Renal pelvis (tissue), 4 donors: ENCODE results near the gene ETAA1. TPM values are rescaled to one million over a fixed set of nuclear protein-coding genes. Genes with fewer than 3 reads are reported as not detected.

Experiments used
- DNase-seq: peaks from one replicate; pipeline ENCODE4 v3.0.0-alpha.2; 2013
- polyA plus RNA-seq, 3 donors: library from polyadenylated mRNA; unstranded; fragments of 120-200 nt; gene quantifications; one replicate each; pipeline ENCODE4 v1.2.1, GENCODE V29; 2013; ENCODE audit not compliant: insufficient read length in 3 of 3

ETAA1 gene
- polyA plus RNA-seq, 3 donors, result 22.3 to 27.9 (median 25.9) TPM

DNA sequence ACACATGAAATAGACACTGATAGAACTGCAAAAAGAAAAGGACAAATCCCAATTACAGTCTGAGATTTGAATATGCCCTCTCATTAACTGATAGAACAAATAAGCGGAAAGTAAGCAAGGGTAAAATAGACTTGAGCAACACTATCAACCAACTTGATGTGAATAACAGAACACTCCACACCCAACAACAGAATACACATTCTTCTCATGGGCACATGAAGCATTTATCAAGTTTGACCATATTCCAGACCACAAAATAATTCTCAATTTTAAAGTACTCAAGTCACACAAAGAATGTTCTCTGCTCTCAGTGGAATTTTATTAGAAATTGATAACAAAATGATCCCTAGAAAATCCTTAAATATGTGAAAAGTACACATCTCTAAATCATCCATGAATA lies 19.0 kb downstream of the ETAA1 start:
- no peak for DNase-seq

DNA sequence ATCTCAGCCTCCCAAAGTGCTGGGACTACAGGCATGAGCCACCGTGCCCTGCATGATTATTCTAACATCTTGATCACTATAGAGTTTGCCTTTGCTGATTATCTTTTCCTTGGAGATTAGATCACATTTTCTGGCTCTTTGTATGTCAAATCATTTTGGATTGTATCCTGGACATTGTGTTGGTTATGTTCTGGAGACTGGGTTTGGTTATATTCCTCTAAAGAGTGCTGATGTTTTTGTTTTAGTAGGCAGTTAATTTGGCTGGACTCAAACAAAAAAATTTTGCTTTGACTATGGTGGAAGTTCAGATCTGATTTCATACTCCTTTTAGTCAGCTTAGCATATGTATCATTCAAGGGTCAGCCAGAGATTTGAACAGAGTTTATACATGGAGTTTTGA lies 26.4 kb downstream of the ETAA1 start:
- no peak for DNase-seq

DNA sequence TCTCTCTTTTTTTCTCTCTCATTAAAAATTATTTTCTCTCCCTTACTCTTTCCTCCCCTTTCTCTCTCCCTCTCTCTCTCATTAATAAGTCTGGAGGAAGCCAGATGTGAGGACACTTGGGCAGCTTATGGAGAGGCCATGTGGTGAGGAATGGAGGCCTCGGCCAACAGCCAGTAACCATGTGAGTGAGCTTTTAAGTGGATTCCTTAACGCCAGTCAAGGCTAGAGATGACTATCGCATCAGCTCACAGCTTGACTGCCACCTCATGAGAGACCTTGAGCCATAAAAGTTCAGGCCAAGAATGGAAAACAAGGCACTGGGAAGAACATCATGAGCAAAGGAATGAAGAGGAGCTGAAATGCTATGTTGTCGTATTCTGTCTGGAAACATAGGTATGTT lies 39.1 kb downstream of the ETAA1 start:
- DNase-seq, result no peak

DNA sequence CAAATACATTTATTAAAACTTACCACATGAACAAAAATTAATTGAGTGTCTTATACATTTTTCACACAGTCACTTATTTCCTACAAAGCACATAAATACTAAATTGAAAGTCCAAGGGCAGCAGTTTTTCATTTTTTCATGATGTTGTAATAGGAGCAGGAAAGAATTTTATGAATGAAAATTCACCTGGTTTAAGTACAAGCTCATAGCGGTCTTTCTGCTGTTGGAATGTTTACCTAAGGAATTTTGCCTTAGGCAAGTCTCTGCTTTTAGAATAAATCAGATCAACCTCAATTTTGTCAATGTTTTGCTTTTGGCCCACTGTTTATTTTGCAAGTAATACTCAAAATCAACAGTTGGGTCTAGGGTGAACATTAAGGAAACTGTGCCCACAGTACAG lies 40.0 kb downstream of the ETAA1 start:
- DNase-seq, result no peak

DNA sequence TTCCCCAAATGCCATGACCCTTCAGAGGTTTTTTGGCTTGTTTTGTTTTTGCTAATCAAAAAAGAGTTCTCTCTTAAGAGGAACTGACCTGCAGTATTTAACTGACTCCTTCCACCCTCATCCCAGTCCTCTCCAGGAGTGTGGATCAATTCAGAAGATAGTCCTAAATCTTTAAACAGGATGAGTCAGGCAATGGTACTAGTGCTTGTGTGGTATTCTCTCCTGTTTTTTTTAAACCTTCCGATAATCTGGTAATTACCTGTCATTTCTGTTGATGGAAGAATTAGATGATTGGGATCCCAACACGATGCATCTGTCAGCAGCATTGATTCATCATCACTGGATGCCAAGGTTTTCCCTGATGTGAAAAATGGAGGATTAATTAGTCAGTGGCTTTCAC lies 41.2 kb downstream of the ETAA1 start:
- DNase-seq, result no peak

DNA sequence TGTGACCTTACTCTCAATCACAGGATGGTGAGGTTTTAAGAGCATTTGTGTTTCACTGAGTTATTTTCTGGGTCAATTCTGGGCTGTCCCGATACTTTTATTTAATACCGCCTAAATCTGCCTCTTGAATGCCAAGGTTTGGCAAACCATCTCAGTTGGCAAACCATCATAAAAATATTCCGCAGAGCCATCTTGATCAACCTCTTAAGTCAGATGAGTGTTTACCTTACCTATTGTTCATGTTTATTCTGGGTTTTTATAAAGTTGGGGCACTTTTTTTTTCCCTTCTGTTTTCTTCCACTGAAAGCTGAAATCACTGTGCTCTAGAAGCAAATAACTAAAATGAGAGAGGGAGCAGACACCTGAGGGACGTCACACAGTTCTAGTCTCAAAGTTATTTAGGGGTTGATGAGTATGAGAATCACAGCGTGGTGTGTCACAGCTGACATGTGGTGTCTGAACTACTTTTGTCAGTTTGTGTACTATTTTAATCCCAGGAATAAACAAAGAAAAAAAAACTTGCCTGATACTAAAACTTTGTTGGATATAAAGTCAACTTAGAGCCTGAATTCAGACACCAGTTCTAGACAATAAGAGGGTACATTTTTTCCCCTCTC lies 48.6 kb downstream of the ETAA1 start:
- DNase-seq, result no peak

DNA sequence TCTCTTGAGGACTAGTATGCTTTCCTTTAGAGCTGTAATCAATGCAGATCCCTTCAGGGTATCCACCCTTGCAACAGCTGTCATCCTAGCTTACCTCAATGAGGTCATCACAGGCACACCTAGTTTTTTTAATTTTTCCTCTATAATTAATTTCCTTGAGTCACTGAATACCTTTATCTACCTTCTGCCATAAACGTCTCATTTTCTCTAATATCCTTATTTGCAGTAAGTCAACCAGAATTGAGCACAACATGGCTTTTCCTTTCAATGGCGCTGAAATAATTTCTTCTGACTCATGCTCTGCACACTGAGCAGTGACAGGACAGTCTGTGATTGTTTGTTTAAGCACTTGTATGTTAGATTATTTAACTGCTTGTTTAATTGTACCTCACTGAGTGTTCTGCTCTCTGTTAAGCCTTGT lies 49.4 kb downstream of the ETAA1 start:
- no peak for DNase-seq

DNA sequence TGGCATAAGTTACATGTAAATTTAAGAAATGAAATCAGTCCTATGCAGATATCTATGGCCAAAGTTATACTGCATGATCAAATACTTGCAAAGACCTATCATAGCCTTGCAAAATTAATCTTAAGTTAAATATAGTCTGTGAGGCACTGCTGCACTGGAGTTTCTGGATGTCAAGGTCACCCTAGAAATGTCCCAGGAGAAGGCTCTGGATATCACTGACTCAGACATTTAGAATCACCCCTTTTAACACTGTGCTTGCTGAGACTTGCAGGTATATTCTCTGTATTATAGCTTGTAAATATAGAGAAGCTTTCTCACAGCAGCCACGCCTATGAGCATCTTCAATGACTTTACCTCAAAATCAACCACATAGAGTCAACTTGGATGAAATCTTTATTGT lies 51.5 kb downstream of the ETAA1 start:
- DNase-seq, result no peak

DNA sequence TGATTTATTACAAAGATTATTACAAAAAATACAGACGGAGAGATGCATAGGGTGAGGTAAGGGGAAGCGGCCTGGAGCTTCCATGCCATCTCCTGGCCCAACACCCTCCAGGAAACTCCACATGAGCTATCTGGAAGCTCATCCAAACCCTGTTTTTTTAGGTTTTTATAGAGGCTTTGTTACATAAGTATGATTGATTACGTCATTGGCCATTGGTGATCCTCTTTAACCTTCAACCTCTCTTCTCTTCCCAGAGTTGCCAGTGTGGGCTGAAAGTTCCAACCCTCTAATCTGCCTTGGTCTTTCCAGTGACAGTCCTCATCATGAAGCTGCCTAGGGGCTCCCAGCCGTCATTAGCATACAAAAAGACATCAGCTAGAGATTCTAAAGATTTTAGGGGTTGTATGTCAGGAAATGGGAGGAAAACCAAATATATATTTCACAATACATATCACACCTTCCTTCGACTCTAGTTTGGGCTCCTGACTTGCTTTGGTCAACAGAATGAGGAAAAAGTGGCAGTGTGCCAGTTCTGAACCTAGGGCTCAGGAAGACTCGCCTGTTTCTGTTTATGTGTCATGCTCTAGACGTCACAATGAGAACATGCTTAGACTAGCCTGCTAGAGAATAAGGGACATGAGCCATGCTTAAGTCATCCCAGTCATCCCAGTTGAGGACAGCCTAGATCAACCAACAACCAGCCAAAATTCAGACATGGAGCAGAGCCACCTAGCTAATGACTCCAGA lies 54.1 kb downstream of the ETAA1 start:
- no peak for DNase-seq

DNA sequence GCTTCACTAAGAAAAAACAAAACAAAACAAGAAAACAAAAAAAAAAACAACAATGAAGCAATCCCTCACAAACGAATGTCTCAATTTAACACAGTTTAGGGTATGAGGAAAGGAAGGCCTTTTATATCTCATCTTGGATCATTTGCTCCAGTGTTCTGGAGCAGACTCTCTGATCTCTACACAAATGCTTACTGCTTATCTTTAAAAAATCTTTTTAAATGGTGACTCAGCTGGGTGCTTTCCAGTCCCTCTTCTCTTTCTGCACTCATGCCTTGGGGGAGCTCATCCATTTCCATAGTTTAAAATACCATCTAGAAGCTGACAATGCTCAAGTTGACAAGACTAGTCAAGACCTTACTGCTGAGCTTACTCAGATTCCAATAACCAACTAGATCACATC lies 56.2 kb downstream of the ETAA1 start:
- no peak for DNase-seq

DNA sequence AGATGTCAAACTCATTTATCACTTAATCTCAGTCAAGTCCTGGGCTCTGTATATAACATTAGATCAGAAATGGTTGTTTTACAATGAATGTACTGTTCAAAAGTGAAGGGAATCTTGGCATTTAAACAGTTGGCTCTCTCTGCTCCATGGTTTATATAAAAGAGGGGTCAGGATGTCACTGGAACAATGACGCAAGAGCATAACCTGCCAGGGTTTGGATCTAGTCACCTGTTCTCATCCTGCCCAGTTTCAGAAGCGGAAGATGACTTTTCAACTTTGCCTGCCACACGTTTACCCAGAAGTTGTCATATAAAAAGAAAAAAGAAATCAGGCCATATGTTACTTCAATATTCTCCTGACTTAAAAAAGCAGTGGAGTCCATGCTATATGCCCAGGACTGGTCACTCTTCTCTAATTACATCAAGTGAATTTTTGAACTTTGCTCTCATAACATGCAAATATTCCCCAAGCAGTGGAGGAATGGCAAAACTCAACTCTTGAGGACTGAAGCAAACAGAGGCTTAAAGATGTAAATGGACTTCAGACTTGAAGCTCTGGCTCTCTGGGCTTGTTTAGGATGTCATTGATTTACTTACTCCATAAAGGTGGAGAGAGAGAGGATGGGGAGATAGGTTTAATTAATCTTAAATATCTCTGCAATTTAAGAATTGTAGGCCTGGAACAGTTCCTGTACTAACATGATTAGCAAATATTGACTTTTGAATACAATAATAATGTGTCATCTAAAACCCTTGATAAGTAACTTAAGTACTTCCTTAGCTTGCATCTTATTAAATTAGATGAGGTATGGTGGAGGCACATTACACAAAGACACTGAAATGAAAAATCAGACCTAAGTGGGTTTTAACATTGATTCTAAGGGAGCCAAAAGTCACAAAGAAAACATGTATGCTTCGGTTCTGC lies 58.3 kb downstream of the ETAA1 start:
- no peak for DNase-seq

DNA sequence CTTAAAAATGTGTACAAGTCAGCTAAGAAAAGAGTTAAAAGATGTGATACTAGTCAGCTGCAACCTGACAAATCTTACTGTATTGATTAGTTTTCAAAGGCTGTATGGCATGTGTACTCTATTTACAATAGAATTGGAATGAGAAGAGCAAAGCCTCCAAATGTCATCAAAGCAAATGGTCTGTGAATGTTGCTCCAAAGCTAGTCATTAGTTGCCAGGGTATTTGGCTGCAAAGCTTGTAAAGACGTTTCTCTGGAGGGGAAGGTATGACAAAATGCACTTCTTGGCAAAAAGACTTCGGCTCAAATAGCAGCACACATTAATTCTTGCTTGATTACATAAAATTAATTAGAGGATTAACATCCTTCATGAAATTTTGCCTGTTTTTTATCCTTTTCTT lies 59.3 kb downstream of the ETAA1 start:
- DNase-seq, result no peak

DNA sequence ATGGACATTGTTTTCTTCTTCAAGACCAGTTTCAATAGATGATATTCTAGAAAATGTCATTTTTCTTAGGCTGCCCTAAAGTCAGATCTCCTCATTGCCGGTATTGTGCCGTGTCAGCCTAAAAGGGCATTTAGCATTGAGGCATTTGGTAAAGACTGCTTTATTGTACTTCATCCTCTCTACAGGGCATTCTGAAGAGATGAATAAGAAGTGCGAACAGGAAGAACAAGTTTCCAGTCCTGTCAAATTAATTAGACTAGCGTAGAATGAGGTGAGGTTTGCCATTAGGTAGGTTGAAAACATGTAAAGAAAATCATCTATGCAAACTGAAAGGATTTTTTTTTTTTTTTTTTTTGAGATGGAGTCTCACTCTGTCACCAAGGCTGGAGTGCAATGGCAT lies 60.6 kb downstream of the ETAA1 start:
- DNase-seq, result no peak

DNA sequence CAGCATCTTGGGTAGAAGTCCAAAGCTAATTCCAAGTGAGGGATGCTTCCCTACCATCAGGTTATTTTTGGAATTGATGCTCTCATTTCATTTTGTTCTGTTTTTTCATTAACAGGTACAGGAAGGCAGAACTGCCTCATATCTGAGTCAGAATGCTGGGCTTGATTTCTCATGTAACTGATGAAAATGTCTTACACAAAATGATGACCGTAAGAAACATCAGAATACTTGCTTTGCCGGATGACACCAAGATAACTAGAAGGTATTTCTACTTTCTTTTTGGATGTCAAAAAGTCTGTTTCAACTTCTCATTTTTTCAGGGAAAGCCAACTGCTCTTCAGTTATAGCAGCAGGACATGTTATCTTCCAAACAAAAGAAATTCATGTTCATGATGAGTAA lies 62.6 kb downstream of the ETAA1 start:
- no peak for DNase-seq
